ENCODE measurements around the gene NF1.

DNA sequence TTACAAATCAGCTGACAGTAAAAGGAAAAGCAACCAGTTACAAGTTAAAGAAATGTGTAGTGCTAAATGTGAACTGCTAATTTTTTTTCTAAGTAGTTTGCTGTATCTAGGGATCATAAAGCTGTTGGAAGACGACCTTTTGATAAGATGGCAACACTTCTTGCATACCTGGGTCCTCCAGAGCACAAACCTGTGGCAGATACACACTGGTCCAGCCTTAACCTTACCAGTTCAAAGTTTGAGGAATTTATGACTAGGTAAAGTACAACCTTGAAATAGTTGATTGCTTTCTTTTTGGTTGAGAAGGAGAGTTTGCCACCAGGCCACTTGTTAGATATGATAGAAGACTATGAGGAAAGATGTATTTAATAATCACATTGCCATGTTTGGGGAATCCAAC, 166.8 kb downstream of the NF1 start:
- TF ChIP-seq SIN3A (IDR thresholded peaks at IDR 0.05; ENCODE audit: borderline replicate concordance, low read depth, low read length): no peak
- TF ChIP-seq, protein P1, sequence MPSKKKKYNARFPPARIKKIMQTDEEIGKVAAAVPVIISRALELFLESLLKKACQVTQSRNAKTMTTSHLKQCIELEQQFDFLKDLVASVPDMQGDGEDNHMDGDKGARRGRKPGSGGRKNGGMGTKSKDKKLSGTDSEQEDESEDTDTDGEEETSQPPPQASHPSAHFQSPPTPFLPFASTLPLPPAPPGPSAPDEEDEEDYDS (CRISPR knock-in tag; IDR thresholded peaks at IDR 0.05): no peak
- TF ChIP-seq, protein P2, sequence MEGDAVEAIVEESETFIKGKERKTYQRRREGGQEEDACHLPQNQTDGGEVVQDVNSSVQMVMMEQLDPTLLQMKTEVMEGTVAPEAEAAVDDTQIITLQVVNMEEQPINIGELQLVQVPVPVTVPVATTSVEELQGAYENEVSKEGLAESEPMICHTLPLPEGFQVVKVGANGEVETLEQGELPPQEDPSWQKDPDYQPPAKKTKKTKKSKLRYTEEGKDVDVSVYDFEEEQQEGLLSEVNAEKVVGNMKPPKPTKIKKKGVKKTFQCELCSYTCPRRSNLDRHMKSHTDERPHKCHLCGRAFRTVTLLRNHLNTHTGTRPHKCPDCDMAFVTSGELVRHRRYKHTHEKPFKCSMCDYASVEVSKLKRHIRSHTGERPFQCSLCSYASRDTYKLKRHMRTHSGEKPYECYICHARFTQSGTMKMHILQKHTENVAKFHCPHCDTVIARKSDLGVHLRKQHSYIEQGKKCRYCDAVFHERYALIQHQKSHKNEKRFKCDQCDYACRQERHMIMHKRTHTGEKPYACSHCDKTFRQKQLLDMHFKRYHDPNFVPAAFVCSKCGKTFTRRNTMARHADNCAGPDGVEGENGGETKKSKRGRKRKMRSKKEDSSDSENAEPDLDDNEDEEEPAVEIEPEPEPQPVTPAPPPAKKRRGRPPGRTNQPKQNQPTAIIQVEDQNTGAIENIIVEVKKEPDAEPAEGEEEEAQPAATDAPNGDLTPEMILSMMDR (CRISPR knock-in tag; IDR thresholded peaks at IDR 0.05): no peak
- TF ChIP-seq POGZ (CRISPR knock-in tag; IDR thresholded peaks at IDR 0.05): no peak
- no peak for TF ChIP-seq TARDBP (CRISPR knock-in tag; IDR thresholded peaks at IDR 0.05)
- TF ChIP-seq, protein P3, sequence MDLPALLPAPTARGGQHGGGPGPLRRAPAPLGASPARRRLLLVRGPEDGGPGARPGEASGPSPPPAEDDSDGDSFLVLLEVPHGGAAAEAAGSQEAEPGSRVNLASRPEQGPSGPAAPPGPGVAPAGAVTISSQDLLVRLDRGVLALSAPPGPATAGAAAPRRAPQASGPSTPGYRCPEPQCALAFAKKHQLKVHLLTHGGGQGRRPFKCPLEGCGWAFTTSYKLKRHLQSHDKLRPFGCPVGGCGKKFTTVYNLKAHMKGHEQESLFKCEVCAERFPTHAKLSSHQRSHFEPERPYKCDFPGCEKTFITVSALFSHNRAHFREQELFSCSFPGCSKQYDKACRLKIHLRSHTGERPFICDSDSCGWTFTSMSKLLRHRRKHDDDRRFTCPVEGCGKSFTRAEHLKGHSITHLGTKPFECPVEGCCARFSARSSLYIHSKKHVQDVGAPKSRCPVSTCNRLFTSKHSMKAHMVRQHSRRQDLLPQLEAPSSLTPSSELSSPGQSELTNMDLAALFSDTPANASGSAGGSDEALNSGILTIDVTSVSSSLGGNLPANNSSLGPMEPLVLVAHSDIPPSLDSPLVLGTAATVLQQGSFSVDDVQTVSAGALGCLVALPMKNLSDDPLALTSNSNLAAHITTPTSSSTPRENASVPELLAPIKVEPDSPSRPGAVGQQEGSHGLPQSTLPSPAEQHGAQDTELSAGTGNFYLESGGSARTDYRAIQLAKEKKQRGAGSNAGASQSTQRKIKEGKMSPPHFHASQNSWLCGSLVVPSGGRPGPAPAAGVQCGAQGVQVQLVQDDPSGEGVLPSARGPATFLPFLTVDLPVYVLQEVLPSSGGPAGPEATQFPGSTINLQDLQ (CRISPR knock-in tag; IDR thresholded peaks at IDR 0.05): no peak
